ENCODE results near the gene PLCD1. TPM values are rescaled to one million over a fixed set of nuclear protein-coding genes. Genes with fewer than 3 reads are reported as not detected.

The PLCD1 gene
- total RNA-seq, 4 donors from 2014 or later = 9.7 to 41.5 (median 27.2) TPM

GRCh38 chr3:38019658-38020341, 9.6 kb downstream of the PLCD1 start:
- H3K4me3 ChIP-seq = no peak overlapping the region

GRCh38 chr3:38018296-38019266, 10.9 kb downstream of the PLCD1 start:
- no peaks in the 10 kb centered on the region for H3K4me1 ChIP-seq
- TF ChIP-seq POLR2A (IDR thresholded peaks at IDR 0.05) (no peak), CTCF (IDR thresholded peaks at IDR 0.05) (no peak)
- H3K36me3 ChIP-seq = no peaks in the 10 kb centered on the region
- H3K9me3 ChIP-seq = no peaks in the 10 kb centered on the region
- no peaks in the 10 kb centered on the region for H3K27me3 ChIP-seq
- intact Hi-C loops (cut with DNase I; ENCODE audit: low total_unique reads) = no loop called here
- DNase-seq = no peak
- H3K4me3 ChIP-seq = no peak overlapping the region
- no peak overlapping the region for H3K27ac ChIP-seq

More at GRCh38 chr3:38019658-38020341, 9.6 kb downstream of the PLCD1 start:
- TF ChIP-seq CTCF (IDR thresholded peaks at IDR 0.05) (no peak), POLR2A (IDR thresholded peaks at IDR 0.05) (no peak)
- Histone ChIP-seq H3K4me1 (no peaks in the 10 kb centered on the region), H3K9me3 (no peaks in the 10 kb centered on the region), H3K27me3 (no peaks in the 10 kb centered on the region), H3K27ac (no peak overlapping the region), H3K36me3 (no peaks in the 10 kb centered on the region)
- intact Hi-C loops (cut with DNase I; ENCODE audit: low total_unique reads) = no loop called here
- no peak for DNase-seq

- Histone ChIP-seq H3K9me3 (no peaks in the 10 kb centered on the region), H3K36me3 (no peaks in the 10 kb centered on the region), H3K27me3 (no peaks in the 10 kb centered on the region), H3K27ac (no peak overlapping the region), H3K4me1 (no peaks in the 10 kb centered on the region), H3K4me3 (no peak overlapping the region)
- DNase-seq = no peak
- intact Hi-C loops (cut with DNase I; ENCODE audit: low total_unique reads) = no loop called here
- TF ChIP-seq CTCF (IDR thresholded peaks at IDR 0.05) = no peak
- TF ChIP-seq POLR2A (IDR thresholded peaks at IDR 0.05) = no peak
Measured at GRCh38 chr3:38017445-38018295, 11.8 kb downstream of the PLCD1 start.

- H3K4me3 ChIP-seq = no peak overlapping the region
- DNase-seq = no peak
- intact Hi-C loops (cut with DNase I; ENCODE audit: low total_unique reads) = no loop called here
- TF ChIP-seq CTCF (IDR thresholded peaks at IDR 0.05) (no peak), POLR2A (IDR thresholded peaks at IDR 0.05) (no peak)
- no peaks in the 10 kb centered on the region for H3K4me1 ChIP-seq
- H3K27ac ChIP-seq = no peak overlapping the region
- no peaks in the 10 kb centered on the region for H3K27me3 ChIP-seq
- H3K9me3 ChIP-seq = no peaks in the 10 kb centered on the region
- H3K36me3 ChIP-seq = no peaks in the 10 kb centered on the region
Measured at GRCh38 chr3:38016847-38017444, 12.5 kb downstream of the PLCD1 start.

Measured in uterus (tissue), 4 donors.